HG03354 (cell line): ENCODE data around the gene ATRN.
"Not testable (repeated sequence)": the region's sequence is repeated elsewhere in the genome, so short reads cannot be mapped to it uniquely, and the experiment has no call there.

Source experiments
- ATAC-seq: cut with Tn5 transposase; IDR thresholded peaks from one replicate; pipeline ENCODE4 v1.9.1; 2021; ENCODE audit warnings: mild to moderate bottlenecking; ENCODE audit not compliant: unreplicated experiment, poor library complexity, severe bottlenecking

Gene ATRN

DNA sequence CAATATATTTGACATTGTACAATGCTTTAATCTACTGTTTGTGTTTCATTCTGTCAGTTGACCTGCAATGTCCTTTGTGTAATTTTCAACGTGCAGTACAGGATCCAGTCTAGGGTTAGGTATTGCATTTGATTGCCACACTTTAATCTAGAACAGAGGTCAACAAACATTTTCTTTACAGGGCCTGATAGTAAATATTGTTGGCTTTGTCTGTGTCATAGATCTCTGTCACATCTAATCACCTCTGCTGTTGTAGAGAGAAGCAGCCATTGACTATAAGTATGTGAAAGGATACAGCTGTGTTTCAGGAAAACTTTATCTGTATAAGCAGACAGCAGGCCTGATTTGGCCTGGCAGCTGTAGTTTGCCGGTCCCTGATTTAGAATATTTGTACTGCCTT, 39.3 kb downstream of the ATRN start:
- ATAC-seq, result no peak

DNA sequence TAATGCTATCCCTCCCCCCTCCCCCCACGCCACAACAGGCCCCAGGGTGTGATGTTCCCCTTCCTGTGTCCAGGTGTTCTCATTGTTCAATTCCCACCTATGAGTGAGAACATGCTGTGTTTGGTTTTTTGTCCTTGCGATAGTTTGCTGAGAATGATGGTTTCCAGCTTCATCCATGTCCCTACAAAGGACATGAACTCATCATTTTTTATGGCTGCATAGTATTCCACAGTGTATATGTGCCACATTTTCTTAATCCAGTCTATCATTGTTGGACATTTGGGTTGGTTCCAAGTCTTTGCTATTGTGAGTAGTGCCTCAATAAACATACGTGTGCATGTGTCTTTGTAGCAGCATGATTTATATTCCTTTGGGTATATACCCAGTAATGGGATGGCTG, 41.4 kb downstream of the ATRN start:
- not testable (repeated sequence) for ATAC-seq

DNA sequence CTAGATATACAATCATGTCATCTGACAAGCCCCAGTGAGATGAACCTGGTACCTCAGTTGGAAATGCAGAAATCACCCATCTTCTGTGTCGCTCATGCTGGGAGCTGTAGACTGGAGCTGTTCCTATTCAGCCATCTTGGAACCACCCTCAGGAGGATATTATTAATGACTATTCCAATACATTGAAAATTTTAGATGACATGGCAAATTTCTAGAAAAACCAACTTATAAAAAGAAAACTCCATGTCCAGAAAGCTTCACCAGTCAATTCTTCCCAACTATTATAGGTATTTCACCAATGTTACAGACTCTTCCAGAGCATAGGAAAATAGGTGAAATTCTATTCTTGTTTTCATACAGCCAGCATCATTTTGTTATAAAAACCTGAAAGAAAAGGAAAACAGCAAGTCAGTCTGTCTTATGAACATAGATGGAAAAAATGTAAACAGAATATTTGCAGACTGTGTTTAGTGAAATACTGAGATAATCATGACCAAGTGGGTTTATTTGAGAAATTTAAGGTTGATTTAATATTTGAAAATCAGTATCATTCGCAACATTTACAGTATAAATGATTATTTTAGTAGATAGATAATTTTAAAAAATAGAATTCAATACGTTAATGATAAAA, 43.3 kb downstream of the ATRN start:
- ATAC-seq, result no peak

DNA sequence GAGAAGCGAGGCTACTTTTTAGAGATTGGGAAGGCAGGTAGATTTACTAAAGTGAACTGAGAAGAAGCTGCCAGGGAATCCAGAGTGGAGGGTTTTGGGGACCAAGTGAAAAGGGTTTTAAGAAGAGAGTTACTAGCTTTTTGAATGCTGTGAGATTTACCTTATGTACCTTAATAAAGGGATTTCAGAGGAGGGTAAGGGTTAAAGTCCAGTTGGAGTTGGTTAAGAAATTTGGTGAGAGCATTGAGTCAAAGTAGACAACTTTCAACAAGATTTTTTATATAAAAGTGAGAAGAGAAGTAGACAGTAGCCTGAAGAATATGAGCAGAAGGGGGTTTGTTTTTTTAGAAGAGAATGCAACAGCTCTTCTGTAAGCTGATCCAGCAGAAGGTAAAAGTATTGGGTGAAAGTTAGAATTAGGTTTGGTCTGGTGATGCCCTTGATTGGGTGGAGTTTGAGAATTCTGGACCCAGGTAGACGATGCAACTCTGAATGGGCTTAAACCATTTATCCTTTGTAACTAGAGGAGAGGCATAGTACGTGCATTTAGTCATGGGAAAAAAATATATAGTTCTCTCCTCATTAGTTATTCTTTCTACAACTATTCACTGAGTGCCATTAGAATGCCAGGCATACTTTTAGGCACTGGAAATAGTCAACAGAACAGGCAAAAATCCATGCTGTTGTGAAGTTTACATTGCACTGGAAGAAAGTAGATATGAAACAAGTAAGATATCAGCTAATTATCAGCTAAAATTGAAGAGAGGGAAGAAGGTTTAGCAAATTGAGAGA, 44.8 kb downstream of the ATRN start:
- no peak for ATAC-seq

DNA sequence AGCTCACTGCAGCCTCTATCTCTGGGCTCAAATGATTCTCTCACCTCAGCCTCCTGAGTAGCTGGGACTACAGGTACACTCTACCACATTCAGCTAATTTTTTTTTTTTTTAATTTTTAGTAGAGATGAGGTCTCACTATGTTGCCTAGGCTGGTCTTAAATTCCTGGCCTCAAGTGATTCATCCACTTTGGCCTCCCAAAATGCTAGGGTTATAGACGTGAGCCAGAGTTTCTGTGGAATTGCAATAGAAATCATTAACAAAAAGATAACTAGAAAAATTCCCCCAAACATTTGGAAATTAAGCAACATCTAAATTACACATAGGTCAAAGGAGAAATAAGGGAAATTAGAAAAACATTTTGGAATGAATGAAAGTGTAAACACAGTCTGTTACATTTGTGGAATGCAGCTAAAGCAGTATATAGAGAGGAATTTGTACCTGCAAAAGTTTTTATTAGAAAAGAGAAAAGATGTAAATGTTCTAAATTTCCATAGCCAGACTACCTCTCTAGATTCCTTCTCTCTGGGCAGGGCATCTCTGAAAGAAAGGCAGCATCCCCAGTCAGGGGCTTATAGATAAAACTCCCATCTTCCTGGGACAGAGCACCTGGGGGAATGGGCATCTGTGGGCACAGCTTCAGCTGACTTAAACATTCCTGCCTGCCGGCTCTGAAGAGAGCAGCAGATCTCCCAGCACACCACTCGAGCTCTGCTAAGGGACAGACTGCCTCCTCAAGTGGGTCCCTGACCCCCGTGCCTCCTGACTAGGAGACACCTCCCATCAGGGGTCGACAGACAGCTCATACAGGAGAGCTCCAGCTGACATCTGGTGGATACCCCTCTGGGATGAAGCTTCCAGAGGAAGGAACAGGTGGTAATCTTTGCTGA, 51.3 kb downstream of the ATRN start:
- no peak for ATAC-seq

DNA sequence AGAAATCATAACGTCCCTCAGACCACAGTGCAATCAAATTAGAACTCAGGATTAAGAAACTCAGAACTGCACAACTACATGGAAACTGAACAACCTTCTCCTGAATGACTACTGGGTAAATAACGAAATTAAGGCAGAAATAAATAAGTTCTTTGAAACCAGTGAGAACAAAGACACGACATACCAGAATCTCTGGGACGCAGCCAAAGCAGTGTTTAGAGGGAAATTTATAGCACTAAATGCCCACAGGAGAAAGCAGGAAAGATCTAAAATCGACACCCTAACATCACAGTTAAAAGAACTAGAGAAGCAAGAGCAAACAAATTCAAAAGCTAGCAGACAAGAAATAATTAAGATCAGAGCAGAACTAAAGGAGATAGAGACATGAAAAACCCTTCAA, 53.9 kb downstream of the ATRN start:
- not testable (repeated sequence) for ATAC-seq

DNA sequence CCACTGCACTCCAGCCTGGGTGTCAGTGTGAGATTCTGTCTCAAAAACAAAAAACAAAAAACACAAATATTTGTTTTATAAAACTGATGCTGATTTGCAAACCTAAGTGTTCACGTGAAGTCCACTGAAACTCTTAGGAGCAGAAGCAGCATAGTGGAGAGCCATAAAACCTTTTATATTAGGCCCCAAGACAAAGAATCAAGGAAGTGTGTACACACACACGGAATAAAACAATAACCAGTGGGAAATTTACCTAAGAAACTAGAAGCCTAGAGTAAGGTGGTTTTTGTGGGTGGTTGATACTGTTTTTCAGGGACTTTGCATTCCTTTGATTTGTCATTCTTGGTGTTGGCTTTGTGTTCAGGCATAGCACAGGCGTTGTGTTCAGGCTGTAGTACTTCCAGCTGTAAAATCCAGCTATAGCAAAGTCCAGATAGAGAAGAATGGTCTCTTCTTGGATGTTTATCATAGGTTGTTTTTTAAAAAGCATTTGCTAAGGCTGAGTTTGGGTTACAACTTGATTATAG, 61.3 kb downstream of the ATRN start:
- no peak for ATAC-seq

DNA sequence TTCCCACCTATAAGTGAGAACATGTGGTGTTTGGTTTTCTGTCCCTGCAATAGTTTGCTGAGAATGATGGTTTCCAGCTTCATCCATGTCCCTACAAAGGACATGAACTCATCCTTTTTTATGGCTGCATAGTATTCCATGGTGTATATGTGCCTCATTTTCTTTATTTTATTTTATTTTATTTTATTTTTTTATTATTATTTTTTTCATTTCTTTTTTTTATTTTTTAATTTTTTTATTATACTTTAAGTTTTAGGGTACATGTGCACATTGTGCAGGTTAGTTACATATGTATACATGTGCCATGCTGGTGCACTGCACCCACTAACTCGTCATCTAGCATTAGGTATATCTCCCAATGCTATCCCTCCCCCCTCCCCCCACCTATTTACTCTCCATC, 66.9 kb downstream of the ATRN start:
- not testable (repeated sequence) for ATAC-seq

DNA sequence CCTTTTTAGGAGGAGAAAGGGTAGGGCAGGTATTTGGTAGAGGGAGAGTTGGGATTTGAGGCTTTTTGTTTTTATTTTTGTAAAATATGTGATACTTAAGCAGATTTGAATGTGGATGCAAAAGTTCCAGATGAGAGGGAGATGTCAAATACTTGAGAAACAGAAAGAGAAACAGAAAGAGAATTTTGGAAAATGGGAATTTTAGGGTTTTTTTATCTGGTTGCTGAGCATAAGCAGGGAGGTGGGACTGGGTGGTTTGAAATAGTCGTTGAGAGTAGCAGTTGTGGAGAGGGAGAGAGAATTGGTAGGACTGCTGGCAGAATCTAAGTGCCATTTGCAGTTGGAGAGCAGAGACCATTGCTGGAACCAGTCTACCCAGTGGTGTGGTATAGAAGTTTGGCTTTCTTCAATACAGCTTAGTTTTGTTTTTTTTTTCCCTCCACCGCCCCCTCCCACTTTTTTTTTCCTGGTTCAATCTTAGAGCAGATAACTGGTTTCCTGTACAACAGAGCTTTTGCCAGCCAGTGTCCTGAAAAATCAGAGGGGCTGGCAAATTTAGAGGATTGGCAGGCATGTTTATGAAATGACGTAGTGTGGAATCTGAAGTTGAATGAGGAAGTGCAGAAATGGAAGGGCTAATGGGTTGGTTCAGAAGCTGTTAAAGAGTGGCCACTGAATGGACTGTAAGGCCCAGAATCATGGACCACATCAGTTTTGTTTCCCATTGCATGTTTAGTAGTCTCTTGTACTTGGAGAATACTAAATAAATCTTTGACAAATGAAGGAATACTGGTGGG, 68.7 kb downstream of the ATRN start:
- ATAC-seq, result no peak

DNA sequence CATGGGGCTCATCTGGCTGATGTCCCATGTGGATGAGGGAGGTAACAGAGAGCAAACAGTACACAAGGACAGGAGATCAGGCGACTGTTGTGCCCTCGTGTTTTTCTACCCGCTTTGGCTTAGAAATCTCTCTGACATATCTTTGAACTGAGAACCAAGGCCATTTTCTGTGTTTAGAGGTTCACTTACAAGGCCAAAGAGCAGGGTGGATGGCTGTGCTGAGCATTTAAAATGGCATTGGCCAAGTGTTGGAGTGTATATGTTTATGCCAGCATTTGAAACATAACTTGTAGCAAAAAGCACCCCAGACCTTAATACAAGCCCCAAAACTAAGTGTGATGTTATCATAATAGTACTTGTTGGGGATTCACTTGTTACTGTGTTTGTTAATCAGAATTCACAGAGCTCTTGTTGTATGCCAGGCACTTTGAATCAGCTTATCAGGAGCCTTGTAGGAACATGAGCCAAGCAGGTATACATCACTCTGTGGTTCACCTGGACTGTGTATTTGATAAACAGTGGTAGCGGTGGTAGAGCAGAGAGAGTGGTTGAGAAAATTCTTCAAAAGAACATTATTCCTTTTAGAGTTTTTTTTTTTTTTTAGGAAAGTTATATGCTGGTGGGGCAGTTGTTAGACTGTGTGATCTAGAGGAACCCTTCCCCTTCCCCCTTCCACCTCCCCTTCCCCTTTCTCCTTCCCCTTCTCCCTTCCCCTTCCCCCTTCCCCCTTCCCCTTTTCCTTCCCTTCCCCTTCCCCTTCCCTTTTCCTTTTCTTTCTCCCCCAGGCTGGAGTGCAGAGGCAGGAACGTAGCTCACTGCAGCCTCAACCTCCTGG, 71.3 kb downstream of the ATRN start:
- no peak for ATAC-seq

DNA sequence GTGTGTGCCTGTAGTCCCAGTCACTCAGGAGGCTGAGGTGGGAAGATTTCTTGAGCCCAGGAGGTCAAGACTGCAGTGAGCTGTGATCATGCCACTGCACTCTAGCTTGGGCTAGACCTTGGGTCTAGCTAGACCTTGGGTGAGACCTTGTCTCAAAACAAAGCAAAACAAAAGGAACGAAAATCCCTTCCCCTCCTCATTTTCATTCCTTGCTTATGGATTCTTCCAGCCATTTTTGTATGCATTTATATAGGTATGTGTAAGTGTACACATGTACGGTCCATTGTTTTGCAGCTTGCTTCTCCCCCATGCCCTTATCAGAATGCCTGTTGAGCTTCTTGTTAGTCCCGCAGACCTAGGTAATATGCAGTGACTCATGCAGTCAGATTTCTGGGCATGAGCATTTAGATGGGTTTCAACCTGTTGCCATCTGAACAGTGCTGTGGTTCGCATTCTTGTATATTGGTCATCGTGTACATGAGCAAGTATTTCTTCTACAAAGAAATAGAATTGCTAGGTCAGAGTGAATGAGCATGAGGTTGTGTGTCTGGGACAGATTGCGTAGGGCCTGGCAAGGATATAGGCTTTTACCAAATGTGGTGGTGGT, 73.2 kb downstream of the ATRN start:
- ATAC-seq, result no peak

DNA sequence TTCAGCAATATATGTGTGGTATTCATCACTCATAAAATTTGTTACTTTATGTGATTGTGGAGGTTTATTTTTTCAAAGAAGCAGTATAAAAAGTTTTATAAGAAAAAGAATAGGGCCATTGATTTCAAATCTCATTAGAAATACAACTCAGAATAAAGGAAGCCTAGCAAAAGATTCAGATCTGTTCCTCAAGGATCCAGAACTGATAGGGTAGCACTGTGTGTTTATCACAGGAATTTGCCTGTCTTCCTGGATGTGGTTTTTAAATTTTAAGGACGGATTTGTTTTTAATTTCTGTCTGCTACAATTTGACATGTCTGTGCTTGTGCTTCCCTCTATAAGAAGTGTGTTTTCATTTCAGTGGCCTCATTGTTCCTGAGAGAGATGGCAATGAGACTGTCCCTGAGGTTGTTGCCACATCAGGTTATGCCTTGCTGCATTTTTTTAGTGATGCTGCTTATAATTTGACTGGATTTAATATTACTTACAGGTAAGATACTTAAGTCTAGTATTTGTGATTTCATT, 74.6 kb downstream of the ATRN start:
- ATAC-seq, result no peak

DNA sequence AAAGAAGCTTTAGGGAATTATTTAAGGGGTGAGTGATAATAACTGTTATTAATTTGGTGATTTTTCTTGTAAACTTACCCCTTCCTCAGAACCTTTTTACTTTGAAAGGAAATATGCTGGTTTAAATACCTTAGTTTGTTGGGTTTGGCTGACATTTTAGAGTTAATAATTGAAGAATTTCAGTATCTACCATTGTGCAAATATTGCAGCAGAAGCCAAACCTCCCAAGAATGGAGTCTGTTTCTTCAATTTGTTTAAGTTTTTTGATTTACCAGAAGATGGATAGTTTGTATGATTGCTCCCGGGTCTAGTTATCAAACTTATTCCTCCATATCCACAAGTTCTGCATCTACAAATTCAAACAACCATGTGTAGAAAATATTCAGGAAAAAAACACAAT, 77.1 kb downstream of the ATRN start:
- ATAC-seq, result no peak

DNA sequence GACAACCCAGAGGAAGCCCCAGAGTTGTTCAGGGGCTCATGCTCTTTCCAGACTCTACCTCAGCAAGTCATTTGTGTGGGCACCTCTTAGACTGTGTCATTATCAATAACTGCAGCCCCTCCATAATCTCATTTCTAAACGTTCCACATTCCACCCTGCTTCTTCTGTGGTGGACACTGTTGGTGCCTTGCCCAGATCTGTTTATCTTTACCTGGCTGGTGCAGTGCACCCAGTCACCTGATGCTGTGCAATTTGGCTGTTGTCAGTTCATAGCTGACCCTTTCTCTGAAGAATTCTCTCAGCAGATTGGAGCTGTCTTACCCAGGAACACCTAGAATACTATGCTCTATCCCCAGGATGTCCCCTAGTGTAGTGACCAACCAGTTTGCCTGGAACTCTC, 80.0 kb downstream of the ATRN start:
- no peak for ATAC-seq

DNA sequence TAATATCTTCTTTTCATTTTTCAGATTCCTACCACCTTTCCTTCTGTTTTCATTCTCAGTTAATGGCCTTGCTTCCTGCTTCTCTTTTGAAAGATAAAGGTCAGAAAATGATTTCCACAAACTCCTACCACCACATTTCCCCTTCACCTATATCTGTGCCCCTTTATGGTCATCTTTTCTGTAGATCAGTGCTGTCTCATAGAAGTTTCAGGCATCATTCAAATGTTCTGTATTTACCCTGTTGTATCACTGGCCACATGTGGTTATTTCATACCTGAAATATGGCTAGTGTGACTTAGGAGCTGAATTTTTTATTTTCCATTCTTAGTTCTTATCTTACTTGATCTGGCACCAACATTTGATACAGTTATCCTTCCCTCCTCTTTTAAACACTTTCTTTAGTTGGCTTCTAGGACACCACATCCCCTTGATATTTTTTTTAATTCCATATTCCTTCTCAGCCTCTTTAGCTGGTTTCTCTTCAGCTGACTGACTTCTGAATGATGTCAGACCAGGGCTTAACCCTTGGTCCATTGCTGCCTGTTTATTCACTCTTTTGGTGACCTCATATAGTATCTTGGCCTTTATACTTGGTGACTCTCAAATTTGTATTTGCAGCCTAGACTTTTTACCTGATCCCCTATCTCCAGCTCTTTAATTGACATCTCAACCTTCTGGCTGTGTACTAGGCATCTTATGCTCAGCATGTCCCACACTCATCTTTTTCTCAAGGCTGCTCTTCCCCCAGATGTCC, 81.0 kb downstream of the ATRN start:
- ATAC-seq, result no peak

DNA sequence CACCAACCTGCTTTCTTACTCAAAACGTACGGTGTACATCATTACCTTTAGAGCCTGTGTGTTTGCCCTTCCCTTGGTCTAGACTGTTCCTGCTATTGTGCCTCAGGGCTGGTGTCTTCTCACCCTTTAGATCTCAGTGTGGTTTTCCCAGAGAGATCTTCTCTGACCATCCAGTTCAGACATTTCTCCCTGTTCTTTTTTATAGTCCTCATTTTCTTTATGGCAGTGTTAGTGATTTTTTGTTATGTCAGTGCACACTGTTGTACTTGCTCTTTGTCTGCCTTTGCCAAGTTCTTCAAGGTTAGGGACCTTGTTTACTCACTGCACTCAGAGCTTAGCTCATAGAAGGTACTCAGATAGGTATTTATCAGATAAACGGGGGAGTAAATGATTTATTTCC, 82.8 kb downstream of the ATRN start:
- no peak for ATAC-seq

DNA sequence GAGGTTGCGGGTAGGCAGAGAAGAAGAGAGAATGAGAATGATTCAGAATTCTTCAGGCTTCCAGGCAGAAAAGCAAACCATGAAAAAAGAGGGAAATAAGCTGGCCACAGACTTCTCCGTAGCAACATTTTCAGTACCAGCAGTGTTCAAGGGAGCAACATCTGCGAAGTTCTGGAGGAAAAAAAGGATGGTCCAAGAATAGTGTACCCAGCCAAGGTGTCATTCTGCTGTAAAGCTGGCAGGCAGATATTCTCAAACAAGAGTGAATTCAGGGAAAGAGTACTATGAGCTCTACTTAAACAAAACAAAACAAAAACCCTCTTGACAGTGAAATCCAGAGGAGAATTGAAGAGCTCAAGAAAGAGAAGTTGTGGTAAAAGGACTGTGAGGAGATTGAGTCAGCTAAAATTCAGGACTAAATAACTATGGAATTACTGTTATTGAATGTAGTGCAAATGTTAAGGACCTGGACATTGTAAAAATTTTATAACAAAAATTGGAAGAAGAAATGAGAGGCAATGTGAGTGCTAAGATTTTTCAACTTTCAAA, 86.5 kb downstream of the ATRN start:
- no peak for ATAC-seq
